Hematopoietic multipotent progenitor cell treated with erythropoietin and hydrocortisone succinate and interleukin-3 and kit ligand, for 8 days (in vitro differentiated cells): ENCODE data around the gene ZNF518B.

Source experiments
- DNase-seq: peaks from one replicate; pipeline ENCODE4 v3.0.0-alpha.2; 2015

The ZNF518B gene, protein sequence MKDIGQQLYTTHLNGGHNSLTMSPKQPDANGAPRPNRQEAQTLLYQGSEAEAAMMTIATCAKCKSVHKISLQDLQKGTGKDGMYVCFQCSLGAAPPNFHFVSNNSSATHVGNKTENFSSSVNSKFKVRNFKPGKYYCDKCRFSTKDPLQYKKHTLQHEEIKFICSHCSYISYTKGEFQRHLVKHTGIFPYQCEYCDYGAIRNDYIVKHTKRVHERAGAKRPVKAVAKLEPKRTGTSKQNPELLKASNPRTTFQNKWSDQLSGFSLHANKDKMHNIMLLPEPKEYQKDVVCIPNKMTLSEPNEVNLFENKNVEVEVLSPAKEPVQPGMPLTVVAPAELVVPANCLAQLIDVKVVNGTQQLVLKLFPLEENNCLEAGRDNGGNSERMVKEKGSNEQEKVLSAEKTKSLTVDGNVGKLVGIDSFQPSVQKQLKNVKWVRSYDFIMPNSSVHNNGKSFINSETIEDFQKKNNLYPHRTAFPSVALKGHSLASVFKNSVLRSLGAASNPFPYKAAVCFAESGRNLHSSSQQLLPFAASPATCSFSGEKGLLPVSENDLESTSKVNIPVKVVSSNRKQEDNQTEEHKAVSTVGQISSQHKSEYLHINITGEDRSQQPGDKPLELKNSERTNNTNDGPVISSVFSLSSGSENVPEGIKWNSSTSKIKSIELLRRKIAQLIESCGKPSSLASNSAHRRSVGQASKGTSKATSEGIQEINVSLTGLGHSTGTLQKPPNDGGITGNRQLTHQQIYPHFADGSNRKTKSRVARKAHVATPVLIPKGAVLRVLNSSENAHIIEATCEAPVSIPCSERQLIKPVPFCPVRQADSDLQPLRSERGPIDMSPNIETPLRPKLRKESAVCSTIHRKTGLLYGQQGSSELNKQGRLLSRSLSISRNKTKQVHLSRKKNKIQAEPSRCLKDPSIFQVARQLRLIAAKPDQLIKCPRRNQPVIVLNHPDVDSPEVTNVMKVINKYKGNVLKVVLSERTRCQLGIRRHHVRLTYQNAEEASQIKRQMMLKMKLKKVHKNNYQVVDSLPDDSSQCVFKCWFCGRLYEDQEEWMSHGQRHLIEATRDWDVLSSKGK

GRCh38 chr4:10457255-10457801, at the start of gene ZNF518B:
Gene ZNF518B (minus strand): TSS chr4:10457426. CDS start chr4:10446328, 11,098 bp downstream.
- peak; percentile 77 for DNase-seq

DNA sequence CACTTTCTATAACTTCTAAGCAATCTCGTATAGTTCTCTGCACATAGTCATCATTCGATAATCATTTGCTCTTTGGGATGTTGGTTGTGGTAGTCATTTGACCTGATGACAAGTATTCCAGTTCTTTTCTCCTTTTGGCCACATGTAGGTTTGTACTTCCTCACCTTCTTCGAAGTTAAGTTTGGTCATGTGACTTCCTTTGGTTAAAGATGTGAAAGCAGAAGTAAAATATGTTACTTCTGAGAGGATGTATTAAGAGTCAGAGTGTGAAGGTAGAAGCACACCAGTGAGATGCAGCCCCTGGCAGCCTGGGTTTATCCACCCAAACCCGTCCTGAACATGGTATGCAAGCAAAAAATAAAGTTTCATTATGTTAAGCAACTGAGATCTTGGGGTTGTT, 48.9 kb upstream of the ZNF518B start:
- DNase-seq, result no peak

- DNase-seq, result no peak
Measured at GRCh38 chr4:10504570-10505179, 47.4 kb upstream of the ZNF518B start.

- DNase-seq, result no peak
Measured at GRCh38 chr4:10502717-10503116, 45.5 kb upstream of the ZNF518B start.

- DNase-seq, result no peak
Measured at GRCh38 chr4:10500776-10501175, 43.5 kb upstream of the ZNF518B start.

- no peak for DNase-seq
Measured at GRCh38 chr4:10496200-10496599, 39.0 kb upstream of the ZNF518B start.

GRCh38 chr4:10495651-10496050, 38.4 kb upstream of the ZNF518B start:
- DNase-seq, result no peak

DNA sequence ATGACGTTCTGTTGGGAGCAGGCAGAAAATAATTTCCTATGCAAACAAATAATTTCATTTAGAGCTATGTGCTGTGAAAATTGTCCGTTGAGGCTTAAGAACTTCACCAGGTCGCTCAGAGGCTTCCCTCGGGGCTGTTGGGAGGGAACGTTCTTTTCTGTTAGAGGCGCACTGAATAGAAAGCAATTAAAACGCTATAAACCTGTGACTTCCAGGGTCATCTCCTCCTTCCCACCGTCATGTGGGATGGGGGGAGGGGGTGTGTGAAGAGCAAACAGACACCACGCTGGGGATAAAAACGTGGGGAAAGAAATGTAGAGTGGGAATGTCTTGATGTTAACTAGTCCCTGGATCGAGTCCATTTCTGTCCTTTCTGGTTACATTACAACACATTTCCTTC, 35.2 kb upstream of the ZNF518B start:
- no peak for DNase-seq

GRCh38 chr4:10491401-10491800, 34.2 kb upstream of the ZNF518B start:
- DNase-seq, result no peak

DNA sequence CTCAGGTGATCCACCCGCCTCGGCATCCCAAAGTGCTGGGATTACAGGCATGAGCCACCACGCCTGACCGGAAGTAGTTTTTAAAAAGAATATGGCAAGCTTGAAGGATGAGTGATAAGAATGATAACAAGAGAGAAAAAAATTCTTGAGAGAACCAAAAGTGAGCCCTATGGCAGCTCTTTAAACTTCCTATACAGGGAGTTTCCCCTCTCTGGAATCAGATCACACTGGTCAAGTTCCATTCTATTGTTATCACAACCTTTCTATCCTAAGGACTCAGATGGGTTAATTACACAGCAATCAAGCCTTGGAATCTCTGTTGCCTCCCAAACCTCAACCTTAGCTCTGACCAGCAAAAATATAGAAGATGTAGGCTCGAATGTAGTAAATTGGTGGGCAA, 33.8 kb upstream of the ZNF518B start:
- DNase-seq, result no peak

DNA sequence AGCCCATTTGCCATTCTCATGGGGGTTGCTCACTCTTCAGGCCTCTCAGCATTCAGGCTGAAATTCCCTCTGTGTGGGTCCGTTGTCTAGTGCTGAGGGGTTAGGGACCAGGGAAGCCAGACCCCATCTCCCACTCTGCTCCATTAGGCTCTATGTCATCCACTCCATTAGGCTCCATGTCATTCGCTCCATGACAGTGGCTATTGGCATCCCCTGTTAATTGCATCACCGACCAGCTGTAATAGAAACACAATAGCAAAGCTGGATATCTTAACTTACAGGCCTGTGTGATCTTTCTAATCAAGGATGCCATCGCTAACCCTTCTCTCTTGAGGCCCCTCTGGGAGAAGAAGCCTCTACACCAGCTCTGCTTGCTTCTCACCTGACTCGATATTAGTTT, 25.7 kb upstream of the ZNF518B start:
- DNase-seq, result no peak

- no peak for DNase-seq
Measured at GRCh38 chr4:10480616-10481015, 23.4 kb upstream of the ZNF518B start.

DNA sequence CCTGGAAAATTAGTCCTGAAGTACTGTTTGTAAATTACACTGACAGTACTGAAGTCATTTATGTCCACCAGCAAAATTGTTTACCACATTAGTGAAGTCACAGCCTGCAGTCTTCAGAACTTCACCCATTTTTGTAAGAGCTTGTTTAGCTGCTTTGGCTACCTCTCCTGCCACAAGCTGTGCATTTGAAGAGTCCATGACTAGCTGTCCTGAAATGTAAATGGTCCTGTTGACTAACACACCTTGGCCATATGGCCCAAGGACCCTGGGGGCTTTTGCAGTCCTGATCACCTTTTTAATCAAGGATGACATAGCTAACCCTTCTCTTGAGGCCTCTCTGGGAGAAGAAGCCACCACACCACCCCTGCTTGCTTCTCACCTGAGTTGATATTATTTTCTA, 21.4 kb upstream of the ZNF518B start:
- no peak for DNase-seq

- no peak for DNase-seq
Measured at GRCh38 chr4:10470505-10470904, 13.3 kb upstream of the ZNF518B start.

DNA sequence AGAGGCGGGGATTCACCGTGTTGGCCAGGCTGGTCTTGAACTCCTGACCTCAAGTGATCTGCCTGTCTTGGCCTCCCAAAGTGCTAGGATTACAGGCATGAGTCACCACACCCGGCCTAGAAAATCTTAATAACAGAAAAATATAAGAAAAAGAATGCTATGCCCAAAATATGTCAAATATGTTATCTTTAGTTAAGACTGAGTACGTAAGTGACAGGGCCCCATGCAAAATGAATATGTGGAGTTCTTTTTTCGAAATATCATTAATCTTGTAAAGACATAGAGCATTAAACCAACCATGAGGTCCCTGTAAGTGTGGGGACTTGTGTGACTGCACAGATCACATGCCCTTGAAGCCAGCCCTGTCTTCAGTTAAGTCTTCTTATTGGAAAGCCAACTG, 8.9 kb upstream of the ZNF518B start:
- DNase-seq, result no peak

DNA sequence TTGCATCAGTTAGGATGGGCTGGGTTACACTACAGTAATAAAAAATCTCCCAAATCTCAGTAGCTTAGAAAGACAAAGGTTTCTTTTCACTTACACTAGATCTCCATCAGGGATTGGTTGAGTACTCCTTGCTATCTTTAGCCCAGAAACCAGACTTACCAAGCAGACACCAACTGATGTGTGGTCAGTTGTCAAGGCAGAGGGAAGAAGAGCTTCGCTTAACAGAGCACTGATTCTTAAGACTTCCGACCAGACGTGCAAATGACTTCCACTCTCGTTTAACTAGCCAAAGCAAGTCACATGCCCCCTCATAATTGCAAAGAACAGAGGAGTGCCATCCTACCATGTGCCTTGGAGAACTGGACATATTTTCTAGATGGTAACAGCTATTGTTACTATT, 5.7 kb upstream of the ZNF518B start:
- no peak for DNase-seq

- no peak for DNase-seq
Measured at GRCh38 chr4:10461850-10462400, 4.7 kb upstream of the ZNF518B start.

GRCh38 chr4:10461091-10461849, 4.0 kb upstream of the ZNF518B start:
- peak; percentile 80 for DNase-seq

GRCh38 chr4:10460313-10461047, 3.3 kb upstream of the ZNF518B start:
- no peak for DNase-seq

DNA sequence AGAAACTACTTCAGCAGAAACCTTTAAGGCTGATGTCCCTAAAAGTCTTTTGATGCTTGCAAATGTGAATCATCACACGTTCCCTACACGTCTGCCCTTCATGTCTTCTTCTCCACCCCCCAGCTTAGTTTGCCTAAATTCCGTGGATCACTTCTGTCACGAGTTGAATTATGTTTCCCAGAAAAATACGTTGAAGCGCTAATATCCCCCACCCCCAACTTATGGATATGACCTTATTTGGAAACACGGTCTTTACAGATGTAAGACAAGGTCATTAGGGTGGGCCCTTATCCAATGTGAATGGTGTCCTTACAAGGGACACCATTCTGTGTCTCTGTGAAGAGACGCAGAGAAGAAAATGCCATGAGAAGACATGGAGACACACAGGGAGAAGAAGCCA, 2.1 kb upstream of the ZNF518B start:
- no peak for DNase-seq

GRCh38 chr4:10458177-10458576, 951 bp upstream of the ZNF518B start:
- DNase-seq, result no peak
